Testis (tissue), 3 donors: ENCODE measurements around the gene RAB26. TPM values are rescaled to one million over a fixed set of nuclear protein-coding genes. Genes with fewer than 3 reads are reported as not detected.

Experiments used
- DNase-seq: peaks from one replicate; pipeline ENCODE4 v3.0.0-alpha.2; 2019
- H3K27ac ChIP-seq, 2 donors: fragments of 200-600 bp; sonication (generic); one replicate each; pipeline ENCODE4 v1.5.1; 2019
- H3K27me3 ChIP-seq: fragments of 200-600 bp; sonication (generic); one replicate; pipeline ENCODE4 v1.5.1; 2019
- H3K36me3 ChIP-seq: fragments of 200-600 bp; sonication (generic); one replicate; pipeline ENCODE4 v1.5.1; 2017; ENCODE audit warnings: low read depth; ENCODE audit errors: missing control alignments
- H3K4me1 ChIP-seq: fragments of 200-600 bp; sonication (generic); one replicate; pipeline ENCODE4 v1.5.1; 2019
- H3K4me3 ChIP-seq, 2 donors: fragments of 200-600 bp; sonication (generic); one replicate each; pipeline ENCODE4 v1.5.1; 2017 to 2019
- H3K9me3 ChIP-seq: fragments of 200-600 bp; sonication (generic); one replicate; pipeline ENCODE4 v1.5.1; 2017
- POLR2A ChIP-seq: fragments of 450-650 bp; IDR thresholded peaks from one replicate; pipeline ENCODE4 v1.6.1; 2017; ENCODE audit warnings: antibody characterized with exemption, mild to moderate bottlenecking, moderate library complexity
- WGBS, 2 donors: methylation state at CpG; one replicate each; pipeline ENCODE4 v1.1.5; 2018; 5-methylcytosine and 5-hydroxymethylcytosine counted together
- intact Hi-C: fragments of 100-400 bp; cut with DNase I; formaldehyde crosslinking; loops from one replicate; pipeline ENCODE4 v1.15.1; 2023; ENCODE audit warnings: low total_unique reads
- polyA plus RNA-seq: library from polyadenylated mRNA; stranded (reverse); fragments of 350-450 nt; fragmentation: Illumina TruSeq; extraction: RNeasy Lipid Tissue Mini Kit (QIAGEN cat#74804); gene quantifications from one replicate; pipeline ENCODE4 v1.2.3, GENCODE V29; 2014; ENCODE audit warnings: low read depth, low replicate concordance; ENCODE audit not compliant: insufficient read depth
- total RNA-seq, 2 donors: library from RNA; depleted of rRNA; stranded (reverse); fragments of >200 nt; gene quantifications; one replicate each; pipeline ENCODE4 v1.2.3, GENCODE V29; 2016
- TF ChIP-seq, protein P1 (sequence below), 3 experiments: fragments of 450-650 bp in 2 of 3; fragments of 200-600 bp in 1 of 3; sonication (generic) in 1 of 3; IDR thresholded peaks; one replicate each; pipeline ENCODE4 v1.5.1; 2016 to 2019; ENCODE audit warnings: antibody characterized with exemption in 3 of 3, mild to moderate bottlenecking in 2 of 3, moderate library complexity in 1 of 3

Gene RAB26
- total and polyA plus RNA-seq, 3 donors from 2014 or later, result 1.5 to 3.6 (median 3.2) TPM

DNA sequence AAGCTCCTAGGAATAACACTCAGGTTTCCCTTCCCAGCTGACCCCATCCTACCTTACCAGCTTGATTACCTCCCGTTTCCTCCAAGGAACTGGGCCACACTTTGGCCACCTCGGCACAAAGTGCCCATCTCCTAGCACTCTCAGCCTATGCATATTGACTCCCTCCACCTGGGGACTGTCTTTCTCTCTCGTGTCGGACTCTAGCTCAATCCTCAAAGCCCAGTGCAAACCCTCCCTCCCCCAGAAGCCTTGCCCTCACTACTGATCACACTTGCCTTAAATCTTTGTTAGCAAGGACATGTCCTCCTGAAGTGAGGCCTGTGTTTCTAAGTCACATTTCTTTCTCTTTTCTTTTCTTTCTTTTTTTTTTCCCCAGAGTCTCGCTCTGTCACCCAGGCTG, 2.6 kb upstream of the RAB26 start:
- no peak for DNase-seq
- Histone ChIP-seq H3K4me1 (peaks cover 24% of the 10 kb centered on the region), H3K36me3 (no peaks in the 10 kb centered on the region), H3K27ac (no peak overlapping the region), H3K27me3 (no peaks in the 10 kb centered on the region), H3K9me3 (no peaks in the 10 kb centered on the region), H3K4me3 (no peak overlapping the region)
- 86 to 87% methylated on average over 5 of the region's 5 CpGs for WGBS, 2 donors
- TF ChIP-seq, protein P1, sequence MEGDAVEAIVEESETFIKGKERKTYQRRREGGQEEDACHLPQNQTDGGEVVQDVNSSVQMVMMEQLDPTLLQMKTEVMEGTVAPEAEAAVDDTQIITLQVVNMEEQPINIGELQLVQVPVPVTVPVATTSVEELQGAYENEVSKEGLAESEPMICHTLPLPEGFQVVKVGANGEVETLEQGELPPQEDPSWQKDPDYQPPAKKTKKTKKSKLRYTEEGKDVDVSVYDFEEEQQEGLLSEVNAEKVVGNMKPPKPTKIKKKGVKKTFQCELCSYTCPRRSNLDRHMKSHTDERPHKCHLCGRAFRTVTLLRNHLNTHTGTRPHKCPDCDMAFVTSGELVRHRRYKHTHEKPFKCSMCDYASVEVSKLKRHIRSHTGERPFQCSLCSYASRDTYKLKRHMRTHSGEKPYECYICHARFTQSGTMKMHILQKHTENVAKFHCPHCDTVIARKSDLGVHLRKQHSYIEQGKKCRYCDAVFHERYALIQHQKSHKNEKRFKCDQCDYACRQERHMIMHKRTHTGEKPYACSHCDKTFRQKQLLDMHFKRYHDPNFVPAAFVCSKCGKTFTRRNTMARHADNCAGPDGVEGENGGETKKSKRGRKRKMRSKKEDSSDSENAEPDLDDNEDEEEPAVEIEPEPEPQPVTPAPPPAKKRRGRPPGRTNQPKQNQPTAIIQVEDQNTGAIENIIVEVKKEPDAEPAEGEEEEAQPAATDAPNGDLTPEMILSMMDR (IDR thresholded peaks at IDR 0.05), result no peak
- TF ChIP-seq POLR2A, result no peak
- intact Hi-C loops, result no loop called here

DNA sequence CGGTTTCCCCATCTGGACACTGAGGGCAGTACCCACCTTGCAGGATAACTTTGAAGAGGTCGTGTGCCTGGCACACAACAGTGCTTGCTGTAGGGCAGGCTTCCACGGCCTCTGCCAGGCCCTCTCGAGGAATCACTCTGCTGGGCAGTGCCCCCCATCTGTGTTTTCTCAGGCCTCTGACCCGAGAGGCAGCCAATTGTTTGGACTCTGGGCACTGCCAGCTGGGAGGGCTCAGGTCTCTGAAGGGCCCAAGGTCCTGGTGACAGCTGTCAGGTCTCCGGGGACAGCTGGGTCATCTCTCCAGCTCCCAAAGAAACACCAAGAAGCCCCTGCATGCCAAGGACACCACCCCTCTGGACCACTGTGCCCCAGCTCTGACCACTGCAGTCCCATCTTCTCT, 1.0 kb upstream of the RAB26 start:
- H3K4me1 ChIP-seq, result peaks cover 33% of the 10 kb centered on the region
- 85 to 92% methylated on average over 4 to 6 of the region's 6 CpGs for WGBS, 2 donors
- no peaks in the 10 kb centered on the region for H3K36me3 ChIP-seq
- no peak overlapping the region for H3K4me3 ChIP-seq
- H3K27me3 ChIP-seq, result no peaks in the 10 kb centered on the region
- intact Hi-C loops, result no loop called here
- no peak for DNase-seq
- TF ChIP-seq, protein P1 (IDR thresholded peaks at IDR 0.05), result no peak
- TF ChIP-seq POLR2A, result no peak
- no peaks in the 10 kb centered on the region for H3K9me3 ChIP-seq
- no peak overlapping the region for H3K27ac ChIP-seq

DNA sequence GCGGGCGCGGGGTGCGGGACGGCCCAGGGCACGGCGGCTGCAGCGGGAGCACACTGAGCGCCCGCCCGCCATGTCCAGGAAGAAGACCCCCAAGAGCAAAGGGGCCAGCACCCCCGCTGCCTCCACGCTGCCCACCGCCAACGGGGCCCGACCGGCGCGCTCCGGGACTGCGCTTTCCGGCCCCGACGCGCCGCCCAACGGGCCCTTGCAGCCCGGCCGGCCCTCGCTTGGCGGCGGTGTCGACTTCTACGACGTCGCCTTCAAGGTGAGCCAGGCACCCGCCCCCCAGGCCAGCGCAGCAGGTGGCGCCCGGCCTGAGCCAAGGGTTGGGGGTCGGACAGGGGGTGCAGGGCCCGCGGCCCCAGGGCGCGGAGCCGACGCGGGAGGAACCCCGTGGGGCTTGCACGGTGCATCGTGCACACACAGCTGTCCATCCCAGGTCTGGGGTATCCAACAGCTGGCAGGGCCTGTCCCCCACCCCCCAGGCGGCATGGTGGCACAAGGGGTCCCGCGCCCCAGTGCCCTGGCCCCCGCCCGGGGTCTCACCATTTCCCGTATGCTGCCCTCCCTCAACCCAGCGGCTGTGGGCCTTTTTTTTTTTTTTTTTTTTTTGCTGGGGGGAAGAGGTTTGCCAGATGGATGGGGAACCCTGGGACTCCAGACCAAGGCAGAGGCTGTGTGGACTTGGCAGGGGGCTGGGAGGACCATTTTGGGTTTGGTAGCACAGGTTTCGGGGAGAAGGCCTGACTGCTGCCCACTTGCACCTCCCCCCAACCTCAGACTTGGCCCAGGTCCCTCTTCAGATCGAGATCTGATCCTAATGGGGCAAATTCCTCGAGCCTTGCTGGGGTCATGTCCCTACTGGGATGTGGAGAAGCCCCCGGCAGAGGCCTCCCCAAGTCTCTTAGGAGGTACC, 547 bp downstream of the RAB26 start:
- Histone ChIP-seq H3K36me3 (no peaks in the 10 kb centered on the region), H3K9me3 (no peaks in the 10 kb centered on the region), H3K4me1 (peaks cover 43% of the 10 kb centered on the region), H3K4me3 (peak overlapping the region; percentile 35 to 40), H3K27ac (no peak overlapping the region), H3K27me3 (no peaks in the 10 kb centered on the region)
- DNase-seq, result no peak
- TF ChIP-seq POLR2A, result no peak
- TF ChIP-seq, protein P1 (IDR thresholded peaks at IDR 0.05), result no peak
- 5% methylated on average over 36 of the region's 62 CpGs; no CpG with 5 or more reads in 1 of the 2 donors for WGBS, 2 donors
- intact Hi-C loops, result no loop called here

DNA sequence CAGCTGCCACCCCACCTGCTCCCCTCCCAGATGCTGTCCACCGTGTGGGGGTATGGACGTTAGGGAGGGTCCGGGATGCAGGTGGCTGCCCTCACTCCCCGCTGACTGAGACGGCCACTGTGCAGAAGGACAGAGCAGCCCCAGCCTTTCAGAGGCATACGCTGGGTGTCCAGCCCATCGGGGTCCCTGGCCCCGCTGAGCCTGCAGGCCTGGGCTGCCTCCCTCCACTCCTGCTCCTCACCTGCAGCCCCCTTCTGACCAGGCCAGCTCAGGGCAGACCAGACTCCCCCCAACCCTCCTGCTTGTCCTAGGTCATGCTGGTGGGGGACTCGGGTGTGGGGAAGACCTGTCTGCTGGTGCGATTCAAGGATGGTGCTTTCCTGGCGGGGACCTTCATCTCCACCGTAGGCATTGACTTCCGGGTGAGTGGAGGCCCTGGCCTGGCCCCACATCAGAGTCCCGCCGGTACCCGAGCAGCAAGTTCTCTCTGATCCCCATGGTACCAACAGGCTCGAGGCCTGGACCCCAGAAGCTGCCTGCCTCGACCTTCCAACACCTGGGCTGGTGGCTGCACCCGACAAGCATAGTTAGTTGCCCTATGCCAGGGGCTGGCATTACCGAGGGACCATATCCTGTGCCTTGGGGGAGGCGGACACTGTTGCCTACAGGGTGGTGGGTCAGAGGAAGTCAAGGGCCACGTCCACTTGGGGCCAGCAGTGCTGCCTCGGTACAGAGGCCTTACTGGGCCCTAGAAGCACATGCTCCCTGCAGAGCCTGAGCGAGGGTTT, 1.4 kb downstream of the RAB26 start:
- no peak for DNase-seq
- 65 to 78% methylated on average over 6 to 24 of the region's 24 CpGs for WGBS, 2 donors
- Histone ChIP-seq H3K4me1 (peaks cover 50% of the 10 kb centered on the region), H3K36me3 (no peaks in the 10 kb centered on the region), H3K27me3 (no peaks in the 10 kb centered on the region), H3K27ac (no peak overlapping the region), H3K4me3 (no peak overlapping the region), H3K9me3 (no peaks in the 10 kb centered on the region)
- intact Hi-C loops, result loop anchor here (10.0 kb wide), 1 partner anchor 105 kb away; the partner anchor contains the start of gene ECI1
- TF ChIP-seq, protein P1 (IDR thresholded peaks at IDR 0.05), result no peak
- no peak for TF ChIP-seq POLR2A
